Endometrium (tissue), 2 donors: ENCODE measurements around the gene PGGHG.
"Not testable (repeated sequence)": the region's sequence is repeated elsewhere in the genome, so short reads cannot be mapped to it uniquely, and the experiment has no call there.

ENCODE experiments used
- FAIRE-seq: peaks from 2 replicates; lab custom pipeline; 2012; peaks lifted over from hg19 to GRCh38; lab: Jason Lieb, UNC
- donor health status: control.
- donor health status: control.

The PGGHG gene

GRCh38 chr11:297586-298405, 8.9 kb downstream of the PGGHG start:
- no peak for FAIRE-seq

- no peak for FAIRE-seq
Observed at GRCh38 chr11:298406-299065, 9.6 kb downstream of the PGGHG start.

DNA sequence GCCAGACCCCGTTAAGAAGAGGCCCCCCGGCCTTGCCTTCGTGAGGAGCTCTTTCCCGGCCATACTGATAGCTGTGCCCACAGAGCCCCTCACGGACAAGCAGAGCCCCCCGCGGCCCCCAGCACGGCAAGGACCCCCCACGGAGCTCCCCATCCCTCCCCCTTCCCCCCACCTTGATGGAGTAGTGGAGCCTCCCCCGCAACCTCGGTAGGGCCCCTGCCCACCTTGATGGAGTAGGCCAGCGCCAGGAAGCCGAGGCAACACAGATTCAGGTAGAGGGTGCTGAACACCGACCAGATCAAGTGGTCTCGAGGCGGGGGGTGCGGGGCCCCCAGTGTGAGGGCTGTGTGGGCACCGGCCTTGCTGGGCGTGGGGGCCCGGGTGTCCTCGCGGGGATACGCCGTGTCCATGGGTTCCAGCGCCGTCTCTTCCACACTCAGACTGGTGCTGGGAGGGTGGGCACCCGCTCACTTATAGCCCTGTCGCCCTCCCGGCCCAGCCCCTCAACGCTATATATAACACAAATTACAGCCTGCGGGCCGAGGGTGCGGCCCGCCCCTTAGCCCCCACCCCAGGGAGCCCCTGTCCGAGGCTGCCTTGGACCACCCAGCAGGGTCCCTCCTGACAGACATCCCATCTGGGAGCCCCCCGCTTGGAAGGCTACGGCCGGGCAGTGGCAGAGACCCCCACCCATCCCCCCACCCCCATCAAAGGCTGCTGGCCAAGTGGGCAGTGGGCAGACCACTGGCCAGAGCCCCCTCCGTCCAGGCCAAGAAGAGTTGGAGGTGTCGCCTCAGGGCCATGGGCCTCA, 10.4 kb downstream of the PGGHG start, which contains the start of gene IFITM5:
Gene IFITM5, minus strand, starts transcription at position 446 of the 811 bp plus-strand sequence. Its CDS starts 36 bp downstream, at position 410.
- FAIRE-seq: no peak

GRCh38 chr11:299951-300735, 11.2 kb downstream of the PGGHG start:
- FAIRE-seq: no peak

GRCh38 chr11:303363-303762, 14.4 kb downstream of the PGGHG start:
- no peak for FAIRE-seq

- no peak for FAIRE-seq
Observed at GRCh38 chr11:304061-304506, 15.2 kb downstream of the PGGHG start.

DNA sequence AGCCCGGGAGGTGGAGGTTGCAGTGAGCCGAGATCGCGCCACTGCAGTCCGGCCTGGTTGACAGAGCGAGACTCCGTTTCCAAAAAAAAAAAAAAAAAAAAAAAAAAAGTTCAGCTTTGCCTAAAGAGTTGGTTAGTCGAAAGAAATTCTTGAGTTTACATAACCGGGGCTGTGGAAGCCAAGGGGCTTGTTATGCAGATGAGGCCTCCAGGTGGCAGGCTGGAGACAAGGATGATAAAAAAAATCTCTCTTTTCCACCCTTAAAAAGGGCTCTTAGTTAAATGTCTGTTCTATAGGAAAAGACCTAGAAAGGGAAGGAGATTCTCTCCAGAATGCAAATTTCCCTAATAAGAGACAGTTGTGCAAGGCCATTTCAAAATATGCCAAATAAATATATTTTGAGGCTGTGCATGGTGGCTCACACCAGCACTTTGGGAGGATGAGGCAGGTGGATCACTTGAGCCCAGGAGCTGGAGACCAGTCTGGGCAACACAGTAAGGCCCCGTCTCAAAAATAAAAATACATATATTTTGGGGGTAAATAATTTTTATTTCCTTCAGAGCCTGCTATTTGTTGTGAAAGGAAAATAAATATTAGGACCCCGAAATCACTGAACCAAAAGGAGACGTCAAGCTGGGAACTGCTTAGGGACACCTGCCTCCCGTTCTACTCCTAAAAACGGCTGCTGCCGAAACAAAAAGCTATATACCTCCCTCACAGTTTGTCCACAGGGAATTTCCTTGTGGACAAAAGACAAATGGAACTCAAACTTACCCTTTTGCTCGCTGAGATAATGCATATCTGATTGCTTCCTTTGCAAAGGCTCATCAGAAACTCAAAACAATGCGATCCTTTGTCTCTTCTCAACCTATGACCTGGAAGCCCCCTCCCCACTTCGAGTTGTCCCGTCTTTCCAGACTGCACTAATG, 16.3 kb downstream of the PGGHG start:
- FAIRE-seq: peak; percentile 77

- FAIRE-seq: no peak
Observed at GRCh38 chr11:305844-306211, 16.9 kb downstream of the PGGHG start.

DNA sequence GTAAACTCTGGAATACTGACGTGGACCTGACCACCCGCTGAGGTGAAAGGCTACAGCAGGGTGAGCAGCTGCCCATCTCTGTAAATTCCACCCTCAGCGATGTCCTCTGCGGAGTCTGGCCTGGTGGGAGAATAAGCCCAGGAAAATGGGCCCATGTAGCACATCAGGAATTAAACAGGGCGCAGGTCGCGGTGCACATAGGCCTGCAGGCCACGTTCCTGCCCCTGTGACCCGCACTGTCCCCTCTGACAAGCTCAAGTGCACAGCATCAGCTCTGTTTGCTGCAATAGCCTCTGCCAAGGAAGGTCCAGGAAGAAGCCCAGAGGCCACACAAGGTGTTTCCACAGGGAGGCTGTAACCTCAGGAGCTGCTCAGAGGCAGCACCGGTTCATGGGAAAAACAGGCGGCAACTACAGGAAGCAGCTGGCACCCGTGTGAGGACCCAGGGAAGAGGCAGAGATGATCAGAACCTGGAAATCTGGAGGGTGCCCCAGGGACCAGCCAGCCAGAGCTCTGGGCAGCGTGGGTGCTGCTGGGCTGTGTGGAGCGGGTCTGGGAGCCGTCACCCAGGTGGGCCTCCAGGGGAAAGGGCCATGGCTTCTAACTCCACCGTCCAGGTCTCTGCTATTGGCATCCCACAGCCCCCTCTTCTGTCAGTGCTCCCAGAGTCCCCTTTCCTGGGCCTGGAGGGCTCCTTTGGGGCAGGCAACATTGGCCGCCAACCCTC, 17.9 kb downstream of the PGGHG start:
- no peak for FAIRE-seq

- FAIRE-seq: not testable (repeated sequence)
Observed at GRCh38 chr11:307766-308708, 19.1 kb downstream of the PGGHG start, which contains the start of gene IFITM2. Gene IFITM2 (plus strand): TSS chr11:307816. CDS start chr11:308193, 377 bp downstream.

DNA sequence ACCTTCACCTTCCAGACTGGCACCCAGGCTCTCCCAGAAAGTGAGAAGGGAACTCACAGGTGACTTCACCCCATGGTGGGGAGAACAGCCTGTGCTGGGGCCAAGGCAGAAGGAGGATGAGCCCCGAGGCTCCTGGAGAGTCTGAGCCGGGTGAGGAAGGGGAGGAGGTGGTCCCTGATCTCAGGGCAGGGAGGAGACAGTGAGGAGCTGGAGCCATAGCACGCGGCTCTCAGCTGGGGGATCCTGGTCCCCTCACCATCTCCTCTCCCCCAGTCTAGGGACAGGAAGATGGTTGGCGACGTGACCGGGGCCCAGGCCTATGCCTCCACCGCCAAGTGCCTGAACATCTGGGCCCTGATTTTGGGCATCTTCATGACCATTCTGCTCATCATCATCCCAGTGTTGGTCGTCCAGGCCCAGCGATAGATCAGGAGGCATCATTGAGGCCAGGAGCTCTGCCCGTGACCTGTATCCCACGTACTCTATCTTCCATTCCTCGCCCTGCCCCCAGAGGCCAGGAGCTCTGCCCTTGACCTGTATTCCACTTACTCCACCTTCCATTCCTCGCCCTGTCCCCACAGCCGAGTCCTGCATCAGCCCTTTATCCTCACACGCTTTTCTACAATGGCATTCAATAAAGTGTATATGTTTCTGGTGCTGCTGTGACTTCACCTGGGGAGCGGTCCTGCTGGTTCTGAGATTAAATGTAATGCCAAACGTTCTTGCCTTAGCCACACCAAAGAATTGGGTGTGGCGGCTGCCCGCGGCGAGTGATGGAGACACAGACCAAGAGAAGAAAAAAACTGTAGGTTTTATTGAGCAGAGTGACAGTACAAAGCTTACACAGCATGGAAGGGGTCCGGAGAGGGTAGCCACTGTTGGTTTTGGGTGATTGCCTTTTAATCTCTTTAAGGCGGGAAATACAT, 20.1 kb downstream of the PGGHG start:
- FAIRE-seq: not testable (repeated sequence)

DNA sequence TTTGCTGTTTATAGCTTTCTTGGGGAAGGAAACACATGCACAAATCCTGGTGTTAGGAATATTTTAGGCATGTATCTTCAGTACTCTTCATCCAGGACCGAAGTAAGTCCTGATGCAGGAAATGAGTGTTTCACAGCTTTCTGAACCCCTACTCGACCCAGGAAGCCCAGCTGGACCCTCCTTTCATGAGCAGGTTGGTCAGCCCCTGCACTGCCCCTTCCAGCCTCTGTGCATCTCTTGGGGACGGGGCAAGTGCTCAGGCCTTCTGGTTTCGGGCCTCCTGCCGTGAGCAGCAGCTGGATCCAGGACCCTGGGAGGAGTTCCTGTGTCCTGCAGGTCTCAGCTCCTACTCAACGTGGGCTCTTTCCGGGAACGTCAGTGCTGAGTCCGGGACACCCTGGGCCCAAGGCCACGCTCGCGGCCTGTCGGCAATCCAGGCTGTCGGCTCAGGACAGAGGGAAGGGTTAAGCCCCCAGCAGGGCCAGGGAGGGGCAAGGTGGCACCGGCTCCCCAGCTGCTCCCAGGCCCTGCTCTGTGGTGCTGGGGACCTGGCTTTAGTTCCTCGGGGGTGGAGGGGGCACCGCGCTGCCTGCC, 21.1 kb downstream of the PGGHG start:
- FAIRE-seq: not testable (repeated sequence)

DNA sequence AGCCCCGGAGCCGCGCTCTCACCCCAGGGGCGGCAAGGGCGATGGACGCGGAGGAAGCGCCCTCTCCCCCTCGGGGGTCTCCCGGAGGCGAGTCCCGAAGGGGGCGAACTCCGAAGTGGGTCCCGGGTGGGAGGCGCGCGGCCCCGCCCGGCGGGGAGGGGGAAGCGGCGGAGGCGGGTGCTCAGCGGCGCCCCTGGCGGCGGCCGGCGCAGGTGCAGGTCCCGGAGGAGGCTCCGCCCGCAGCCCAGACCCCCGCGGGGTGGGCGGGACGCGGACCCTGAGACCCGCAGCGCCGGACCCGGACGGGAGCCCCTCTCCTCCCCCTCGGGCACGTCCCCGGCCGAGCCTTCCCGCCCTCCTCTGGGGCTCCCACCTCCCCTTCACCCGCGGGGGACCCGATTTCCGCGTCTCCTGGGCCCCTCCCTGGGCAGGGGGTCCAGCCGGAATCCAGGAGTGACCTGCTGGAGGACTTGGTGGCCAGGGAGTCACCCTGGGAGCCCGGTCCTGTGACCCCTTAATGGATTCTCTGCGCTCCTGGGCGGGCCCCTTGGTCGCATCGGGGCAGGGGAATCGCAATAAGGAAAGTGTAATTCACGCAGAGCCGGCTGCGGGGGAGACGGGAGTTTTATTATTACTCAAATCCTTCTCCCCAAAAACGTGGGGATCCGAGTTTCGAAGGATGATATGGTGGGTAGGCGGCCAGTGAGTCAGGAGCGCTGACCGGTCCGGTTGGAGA, 22.3 kb downstream of the PGGHG start:
- FAIRE-seq: not testable (repeated sequence)

DNA sequence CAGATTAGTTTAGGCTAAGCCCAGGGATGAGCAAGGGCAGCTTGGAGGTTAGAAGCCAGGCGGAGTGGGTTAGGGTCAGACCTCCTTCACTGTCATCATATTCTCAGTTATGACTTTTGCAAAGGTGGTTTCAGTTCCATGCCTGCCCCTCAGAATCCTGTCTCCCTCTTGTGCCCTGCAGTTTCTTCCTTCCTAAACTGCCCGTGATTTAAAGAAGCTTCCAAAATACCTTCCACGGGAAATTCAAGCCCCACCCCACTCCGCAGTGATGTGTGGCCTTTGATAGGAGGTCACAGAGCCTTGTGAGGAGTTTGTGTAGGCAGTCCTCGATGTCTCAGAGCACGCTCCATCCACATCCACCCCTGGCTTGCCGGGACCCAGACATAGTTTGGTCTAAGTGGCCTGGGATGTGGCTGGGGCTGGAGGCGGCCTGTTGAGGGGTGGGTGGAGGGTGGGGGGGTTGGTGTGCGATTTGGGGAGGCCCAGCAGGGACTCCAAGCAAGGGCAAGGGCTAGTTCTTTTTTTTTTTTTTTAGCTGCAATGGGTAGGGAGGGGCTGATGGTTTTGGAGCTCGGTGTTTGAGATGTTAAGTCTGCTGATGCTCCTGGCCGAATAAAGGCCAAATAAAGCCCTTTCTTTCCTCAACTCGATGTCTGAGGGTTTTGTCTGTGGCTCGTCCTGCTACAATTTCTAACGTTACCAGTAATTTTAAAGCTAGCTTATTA, 23.3 kb downstream of the PGGHG start:
- no peak for FAIRE-seq

DNA sequence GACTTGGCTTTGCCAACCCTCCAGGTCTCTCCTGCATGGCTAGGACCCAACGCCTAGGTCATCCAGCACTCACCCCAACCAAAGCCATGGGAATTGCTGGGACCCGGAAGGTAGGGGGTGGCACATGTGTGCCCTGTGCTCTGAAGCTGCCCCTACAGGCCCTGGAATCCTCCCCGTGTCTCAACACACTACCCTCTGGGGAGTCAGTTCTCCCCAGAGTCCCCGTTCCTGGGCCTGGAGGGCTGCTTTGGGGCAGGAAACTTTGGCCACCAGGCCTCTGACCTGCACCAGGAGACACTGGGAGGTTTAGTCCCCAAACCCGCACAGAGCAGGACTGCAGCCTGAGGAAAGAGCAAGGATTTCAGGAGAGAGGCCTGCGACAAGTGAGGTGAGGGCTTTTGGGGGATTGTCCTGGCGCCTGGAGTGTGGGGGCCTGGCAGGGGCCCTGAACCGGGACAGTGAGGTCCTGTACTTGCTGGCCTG, 24.4 kb downstream of the PGGHG start:
- no peak for FAIRE-seq
